MCF 10A (cell line): ENCODE measurements around the gene MAN2A1. TPM values are rescaled to one million over a fixed set of nuclear protein-coding genes. Genes with fewer than 3 reads are reported as not detected.

Experiments
- BruUV-seq: library from RNA; stranded (reverse); fragments of 400-500 nt; replicated peaks from 2 replicates; lab custom pipeline; 2021; lab: Mats Ljungman, UMichigan
- CTCF ChIA-PET: fragments of 300-600 bp; sonication (Branson Sonifier 250); formaldehyde crosslinking; extraction: SDS; loops from one replicate; lab custom pipeline; 2021; ENCODE audit warnings: antibody characterized with exemption, inconsistent platforms; lab: Yijun Ruan, JAX
- POLR2A ChIA-PET: fragments of 300-600, 350-650 bp; sonication (Branson Sonifier 250); formaldehyde crosslinking; extraction: SDS; loops from one replicate; lab custom pipeline; 2020; ENCODE audit warnings: antibody characterized with exemption, inconsistent platforms; lab: Yijun Ruan, JAX
- DNase-seq: peaks from one replicate; pipeline ENCODE4 v3.0.0-alpha.2; 2018; ENCODE audit not compliant: unreplicated experiment
- H3K27ac Mint-ChIP-seq: one replicate; pipeline ENCODE4 v1.8.0; 2022; ENCODE audit warnings: mild to moderate bottlenecking, low read depth, mixed read lengths; ENCODE audit not compliant: unreplicated experiment
- H3K27me3 Mint-ChIP-seq: one replicate; pipeline ENCODE4 v1.8.0; 2022; ENCODE audit warnings: mixed read lengths; ENCODE audit not compliant: insufficient read depth, unreplicated experiment
- H3K36me3 Mint-ChIP-seq: one replicate; pipeline ENCODE4 v1.8.0; 2022; ENCODE audit warnings: mild to moderate bottlenecking, moderate library complexity, mixed read lengths; ENCODE audit not compliant: insufficient read depth, unreplicated experiment
- H3K4me1 Mint-ChIP-seq: one replicate; pipeline ENCODE4 v1.8.0; 2022; ENCODE audit warnings: mixed read lengths; ENCODE audit not compliant: insufficient read depth, unreplicated experiment
- H3K4me3 Mint-ChIP-seq: one replicate; pipeline ENCODE4 v1.8.0; 2022; ENCODE audit warnings: mild to moderate bottlenecking, moderate library complexity, mixed read lengths; ENCODE audit not compliant: unreplicated experiment
- H3K9me3 Mint-ChIP-seq: one replicate; pipeline ENCODE4 v1.8.0; 2022; ENCODE audit warnings: mixed read lengths; ENCODE audit not compliant: unreplicated experiment
- intact Hi-C: fragments of 100-400 bp; cut with micrococcal nuclease; formaldehyde crosslinking; loops from 2 replicates; pipeline ENCODE4 v1.14.1; 2022
- total RNA-seq: library from RNA; stranded (reverse); gene quantifications from 2 replicates; pipeline ENCODE4 v1.2.3, GENCODE V29; 2022
- TF ChIP-seq, protein P1 (sequence below): fragments of 200-600 bp; IDR thresholded peaks from one replicate; pipeline ENCODE4 v1.8.0; 2022; ENCODE audit warnings: antibody characterized with exemption, mild to moderate bottlenecking; ENCODE audit not compliant: unreplicated experiment

MAN2A1 gene
- total RNA-seq, 1 experiment from 2014 or later, result 44.1 TPM

DNA sequence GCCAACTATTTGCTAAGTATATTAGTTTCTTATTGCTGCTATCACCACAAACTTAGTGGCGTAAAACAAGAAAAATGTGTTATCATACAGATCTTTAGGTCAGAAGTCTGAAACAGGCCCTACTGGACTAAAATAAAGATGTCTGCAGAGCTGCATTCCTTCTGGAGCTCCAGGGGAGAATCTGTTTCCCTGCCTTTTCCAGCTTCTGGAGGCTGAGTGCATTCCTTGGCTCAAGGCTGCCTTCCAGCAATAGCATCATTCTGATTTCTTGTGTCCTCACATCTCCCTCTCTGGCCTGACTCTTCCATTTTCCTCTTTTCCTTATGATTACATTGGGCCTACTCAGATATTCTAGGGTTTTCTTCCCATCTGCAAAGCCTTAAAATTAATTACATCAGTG, 15.9 kb downstream of the MAN2A1 start:
- POLR2A ChIA-PET, result no interaction called here
- no peak for DNase-seq
- TF ChIP-seq, protein P1, sequence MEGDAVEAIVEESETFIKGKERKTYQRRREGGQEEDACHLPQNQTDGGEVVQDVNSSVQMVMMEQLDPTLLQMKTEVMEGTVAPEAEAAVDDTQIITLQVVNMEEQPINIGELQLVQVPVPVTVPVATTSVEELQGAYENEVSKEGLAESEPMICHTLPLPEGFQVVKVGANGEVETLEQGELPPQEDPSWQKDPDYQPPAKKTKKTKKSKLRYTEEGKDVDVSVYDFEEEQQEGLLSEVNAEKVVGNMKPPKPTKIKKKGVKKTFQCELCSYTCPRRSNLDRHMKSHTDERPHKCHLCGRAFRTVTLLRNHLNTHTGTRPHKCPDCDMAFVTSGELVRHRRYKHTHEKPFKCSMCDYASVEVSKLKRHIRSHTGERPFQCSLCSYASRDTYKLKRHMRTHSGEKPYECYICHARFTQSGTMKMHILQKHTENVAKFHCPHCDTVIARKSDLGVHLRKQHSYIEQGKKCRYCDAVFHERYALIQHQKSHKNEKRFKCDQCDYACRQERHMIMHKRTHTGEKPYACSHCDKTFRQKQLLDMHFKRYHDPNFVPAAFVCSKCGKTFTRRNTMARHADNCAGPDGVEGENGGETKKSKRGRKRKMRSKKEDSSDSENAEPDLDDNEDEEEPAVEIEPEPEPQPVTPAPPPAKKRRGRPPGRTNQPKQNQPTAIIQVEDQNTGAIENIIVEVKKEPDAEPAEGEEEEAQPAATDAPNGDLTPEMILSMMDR, result no peak
- Mint-ChIP-seq H3K9me3 (no peaks in the 10 kb centered on the region), H3K36me3 (no peaks in the 10 kb centered on the region), H3K27me3 (no peaks in the 10 kb centered on the region), H3K4me1 (peaks cover 22% of the 10 kb centered on the region), H3K4me3 (no peak overlapping the region), H3K27ac (no peak overlapping the region)
- CTCF ChIA-PET, result interaction anchor here (0.6 kb wide), 1 partner anchor 147 kb away, joined by 3 read pairs; no protein-coding TSS in a partner anchor
- intact Hi-C loops, result no loop called here
- BruUV-seq, result no TSS peak

DNA sequence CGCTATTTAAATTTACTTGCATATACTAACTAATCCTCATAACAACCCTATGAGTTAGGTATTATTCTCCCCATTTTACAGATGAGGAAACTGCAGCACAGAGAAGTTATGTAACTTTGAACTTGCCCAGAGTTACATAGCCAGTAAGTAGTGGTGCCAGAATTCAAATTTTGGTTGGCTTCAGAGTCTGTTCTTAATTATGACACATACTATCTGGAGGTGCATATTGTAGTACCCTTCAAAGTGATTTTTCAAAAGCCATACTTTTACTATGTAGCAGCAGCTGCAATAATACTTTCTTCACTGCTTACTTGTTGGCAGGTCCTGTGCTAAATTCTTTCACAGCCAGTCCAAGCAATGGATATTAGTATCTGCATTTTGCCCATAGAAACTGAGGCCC, 16.4 kb downstream of the MAN2A1 start:
- Mint-ChIP-seq H3K4me1 (peaks cover 19% of the 10 kb centered on the region), H3K27me3 (no peaks in the 10 kb centered on the region), H3K4me3 (no peak overlapping the region), H3K36me3 (no peaks in the 10 kb centered on the region), H3K27ac (no peak overlapping the region), H3K9me3 (no peaks in the 10 kb centered on the region)
- no peak for DNase-seq
- ChIA-PET POLR2A (no interaction called here), CTCF (interaction anchor here (0.6 kb wide), 1 partner anchor 553 kb away, joined by 3 read pairs; no protein-coding TSS in a partner anchor)
- TF ChIP-seq, protein P1, result no peak
- intact Hi-C loops, result no loop called here
- no TSS peak for BruUV-seq

DNA sequence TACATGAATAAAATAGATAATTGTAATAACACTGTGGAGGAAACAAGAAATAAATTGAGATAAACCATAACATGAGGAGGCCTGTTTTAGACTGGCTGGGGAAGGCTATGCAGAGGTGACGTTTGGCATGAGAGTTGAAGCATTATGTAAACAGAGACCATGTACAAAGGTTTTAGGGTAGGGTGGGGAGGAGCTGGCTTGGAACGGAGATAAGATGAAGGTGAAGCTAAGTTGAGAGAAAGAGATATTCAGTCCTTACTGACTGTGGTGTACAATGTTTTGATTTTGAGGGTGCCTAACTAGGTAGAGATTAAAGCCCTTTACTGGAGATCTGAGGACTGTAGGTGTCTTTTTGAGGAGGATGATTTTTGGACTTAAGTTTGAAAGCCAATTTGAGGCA, 17.8 kb downstream of the MAN2A1 start:
- TF ChIP-seq, protein P1, result no peak
- Mint-ChIP-seq H3K36me3 (no peaks in the 10 kb centered on the region), H3K4me3 (no peak overlapping the region), H3K27ac (no peak overlapping the region), H3K4me1 (peaks cover 7% of the 10 kb centered on the region), H3K9me3 (no peaks in the 10 kb centered on the region), H3K27me3 (no peaks in the 10 kb centered on the region)
- no peak for DNase-seq
- ChIA-PET CTCF (interaction anchor here (0.7 to 0.9 kb wide), 2 partner anchors 15 to 47 kb away, joined by 3 to 6 read pairs; no protein-coding TSS in a partner anchor), POLR2A (interaction anchor here (1.2 kb wide), 2 partner anchors 16 to 19 kb away, joined by 3 to 5 read pairs; no protein-coding TSS in a partner anchor)
- no TSS peak for BruUV-seq
- intact Hi-C loops, result no loop called here

DNA sequence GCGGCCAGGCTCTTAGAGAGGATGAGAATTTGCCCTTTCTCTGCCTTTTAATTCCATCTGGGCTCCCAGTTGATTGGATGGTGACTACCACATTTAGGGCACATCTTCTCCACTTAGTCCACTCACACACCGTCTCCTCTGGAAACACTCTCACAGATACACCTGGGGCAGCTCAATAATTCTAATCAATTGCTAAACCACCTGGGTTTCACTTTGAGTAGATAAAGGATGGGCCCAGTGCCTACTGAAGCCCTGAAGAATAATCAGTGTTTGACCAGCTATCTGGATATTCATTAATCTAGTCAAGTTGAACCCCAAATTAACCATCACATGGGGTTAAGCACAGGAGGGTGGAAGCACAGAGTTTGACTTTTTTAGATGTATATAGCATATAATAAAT, 19.1 kb downstream of the MAN2A1 start:
- Mint-ChIP-seq H3K36me3 (no peaks in the 10 kb centered on the region), H3K27me3 (no peaks in the 10 kb centered on the region), H3K4me1 (peaks cover 7% of the 10 kb centered on the region), H3K4me3 (no peak overlapping the region), H3K9me3 (no peaks in the 10 kb centered on the region), H3K27ac (no peak overlapping the region)
- CTCF ChIA-PET, result interaction anchor here (1.1 kb wide), 1 partner anchor 20 kb away, joined by 3 read pairs; no protein-coding TSS in a partner anchor
- no peak for DNase-seq
- no TSS peak for BruUV-seq
- TF ChIP-seq, protein P1, result no peak
- POLR2A ChIA-PET, result no interaction called here
- intact Hi-C loops, result no loop called here
